Muscle of back (tissue), 11 donors: Measurements from ENCODE around the gene CTRL. TPM values are rescaled to one million over a fixed set of nuclear protein-coding genes. Genes with fewer than 3 reads are reported as not detected.
A peak's percentile ranks its signal among the peaks of the same experiment; 100 is the strongest.
"Not testable (repeated sequence)": the region's sequence is repeated elsewhere in the genome, so short reads cannot be mapped to it uniquely, and the experiment has no call there.

Experiments used
- DNase-seq, 3 donors: peaks; one replicate each; pipeline versions ENCODE4 v3.0.0 to v3.0.0-alpha.2; 2013
- polyA plus RNA-seq, 10 donors: library from polyadenylated mRNA; unstranded; fragments of 120-200 nt; gene quantifications; one replicate each; pipeline ENCODE4 v1.2.1, GENCODE V29; 2013; ENCODE audit not compliant: insufficient read length in 10 of 10

CTRL gene
- polyA plus RNA-seq, 10 donors = 1.5 to 5.4 (median 3.1) TPM

DNA sequence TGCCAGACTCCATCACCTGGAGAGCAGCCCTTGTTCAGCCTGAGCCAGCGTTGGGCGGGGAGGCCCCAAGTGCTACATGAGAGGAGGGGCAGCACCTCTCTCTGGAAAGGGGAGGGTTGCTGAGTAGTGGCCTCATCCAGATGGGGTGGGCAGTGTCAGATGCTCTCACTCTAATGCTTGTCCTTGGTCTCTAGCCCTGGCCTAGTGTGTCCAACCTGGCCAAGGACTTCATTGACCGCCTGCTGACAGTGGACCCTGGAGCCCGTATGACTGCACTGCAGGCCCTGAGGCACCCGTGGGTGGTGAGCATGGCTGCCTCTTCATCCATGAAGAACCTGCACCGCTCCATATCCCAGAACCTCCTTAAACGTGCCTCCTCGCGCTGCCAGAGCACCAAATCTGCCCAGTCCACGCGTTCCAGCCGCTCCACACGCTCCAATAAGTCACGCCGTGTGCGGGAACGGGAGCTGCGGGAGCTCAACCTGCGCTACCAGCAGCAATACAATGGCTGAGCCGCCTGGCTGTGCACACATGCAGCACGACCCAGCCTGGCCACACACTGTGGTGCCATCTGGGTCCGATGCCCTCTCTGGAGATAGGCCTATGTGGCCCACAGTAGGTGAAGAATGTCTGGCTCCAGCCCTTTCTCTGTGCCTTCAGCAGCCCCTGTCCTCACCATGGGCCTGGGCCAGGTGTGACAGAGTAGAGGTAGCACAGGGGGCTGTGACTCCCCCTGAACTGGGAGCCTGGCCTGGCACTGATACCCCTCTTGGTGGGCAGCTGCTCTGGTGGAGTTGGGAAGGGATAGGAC is 4.3 kb downstream of the CTRL start:
- DNase-seq = no peak

DNA sequence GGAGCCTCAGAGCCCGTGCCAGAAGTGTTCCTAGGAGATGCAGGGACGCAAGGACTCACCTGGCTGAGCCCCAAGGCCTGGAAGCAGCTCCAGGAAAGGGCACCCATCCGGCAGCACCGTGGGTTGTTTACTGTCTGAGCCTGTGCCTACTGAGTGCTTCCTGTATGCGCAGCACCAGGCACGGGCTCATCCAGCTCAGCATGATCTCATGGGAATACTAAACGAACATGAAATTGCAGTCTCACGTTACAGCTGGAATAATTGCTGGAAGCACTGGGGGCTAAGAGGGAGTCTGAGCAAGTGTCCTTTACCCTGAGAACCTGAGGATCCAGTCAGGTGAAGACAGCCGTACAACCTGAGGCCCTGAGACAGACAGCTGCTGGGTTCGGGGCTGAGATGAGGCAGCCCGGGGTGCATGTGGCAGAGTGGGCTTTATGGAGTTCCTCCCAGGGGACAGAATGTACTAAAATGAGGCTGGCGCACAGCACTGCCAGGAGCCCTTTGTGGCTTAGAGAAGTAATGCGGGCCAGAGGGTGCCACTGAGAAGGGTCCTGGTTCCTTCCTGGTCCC is 5.4 kb downstream of the CTRL start:
- DNase-seq = no peak

DNA sequence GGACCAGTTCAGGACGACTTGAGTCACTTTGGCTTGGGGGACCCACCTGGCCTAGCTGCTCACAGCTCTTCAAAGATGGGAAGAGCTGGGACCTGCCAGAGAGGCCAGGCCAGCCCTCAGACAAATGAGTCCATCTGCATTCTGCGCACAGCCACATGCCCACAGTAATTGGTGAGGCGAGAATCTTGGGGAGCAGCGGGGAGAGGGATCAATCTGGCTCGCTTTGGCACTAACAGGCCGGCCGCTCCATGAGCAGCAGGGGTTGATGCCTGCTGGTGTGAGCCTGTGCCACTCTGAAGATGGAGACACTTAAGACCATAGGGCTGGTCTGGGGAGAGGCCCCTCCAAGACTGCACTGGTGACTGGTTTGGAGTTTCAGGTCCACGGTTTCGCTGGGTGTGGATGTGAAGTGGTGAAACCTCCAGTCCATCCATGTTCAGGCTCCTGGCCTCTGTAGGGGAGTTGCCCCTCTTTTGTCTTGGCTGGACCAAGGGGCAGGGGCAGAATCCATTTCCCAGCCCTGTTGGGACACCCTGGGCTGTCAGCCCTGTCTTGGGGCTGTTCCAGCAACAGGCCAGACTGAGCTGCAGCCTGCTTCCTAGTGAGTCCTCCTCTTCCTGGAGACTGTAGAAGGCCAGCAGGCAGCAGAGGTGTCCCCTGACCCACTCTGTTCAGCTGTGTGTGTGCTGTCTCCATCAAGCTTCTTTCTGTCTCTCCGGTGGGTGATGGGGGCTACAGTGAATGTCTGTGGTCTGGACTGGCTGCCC is 7.3 kb downstream of the CTRL start:
- no peak for DNase-seq

DNA sequence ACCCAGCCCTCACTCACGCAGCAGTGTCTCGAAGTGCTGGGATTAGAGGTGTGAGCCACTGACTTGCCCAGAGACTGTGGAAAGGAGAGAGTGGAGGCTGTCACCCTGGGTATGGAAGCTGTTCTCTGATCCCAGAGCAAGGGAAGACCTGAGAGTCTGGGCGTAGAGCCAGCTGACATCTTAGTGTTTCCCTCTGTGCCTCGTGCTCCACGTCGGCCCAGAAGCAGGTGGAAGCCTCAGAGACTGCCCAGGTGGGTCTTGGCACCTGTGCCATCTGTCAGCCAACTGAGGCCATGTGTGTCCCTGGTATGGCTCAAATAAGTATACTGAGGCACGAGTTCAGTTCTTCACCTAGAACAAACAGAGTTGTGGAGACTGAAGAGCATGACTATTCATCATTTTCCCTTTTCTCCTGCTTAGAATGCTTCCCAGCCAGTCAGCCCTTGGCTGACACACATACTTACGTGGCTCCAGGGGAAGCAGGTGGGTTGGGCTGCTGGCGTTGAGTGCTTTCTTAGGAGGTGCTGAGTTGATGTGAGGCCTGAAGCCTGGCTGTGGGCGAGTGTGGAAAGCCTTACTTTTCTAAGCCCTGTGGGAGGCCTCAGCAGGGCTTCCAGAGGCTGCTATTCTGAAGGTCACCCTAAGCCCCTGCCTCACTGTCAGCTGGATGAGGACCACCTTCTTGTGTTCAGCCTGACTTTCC is 8.1 kb downstream of the CTRL start:
- peak in 1 of 3 donors; percentile 56 for DNase-seq

DNA sequence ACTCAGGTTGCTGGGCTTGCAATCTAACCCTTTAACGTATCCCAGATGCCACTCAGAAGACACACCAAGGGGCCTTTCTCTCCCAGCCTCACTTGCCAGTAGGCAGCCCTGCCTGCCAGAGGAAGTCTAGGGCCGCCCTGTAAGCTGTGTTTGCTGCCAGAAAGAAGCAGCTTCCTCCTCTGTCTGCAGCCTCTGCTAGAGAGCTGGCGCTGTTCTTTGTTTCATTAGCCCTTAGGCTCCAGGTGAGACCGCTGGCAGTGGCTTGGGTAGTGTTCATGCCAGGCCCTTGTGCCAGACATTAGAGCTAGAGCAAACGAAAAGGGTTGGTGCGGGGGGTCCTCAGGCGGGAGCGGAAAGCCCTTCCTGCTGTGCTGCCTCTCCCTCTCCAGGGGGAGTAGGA is 8.9 kb downstream of the CTRL start:
- no peak for DNase-seq

DNA sequence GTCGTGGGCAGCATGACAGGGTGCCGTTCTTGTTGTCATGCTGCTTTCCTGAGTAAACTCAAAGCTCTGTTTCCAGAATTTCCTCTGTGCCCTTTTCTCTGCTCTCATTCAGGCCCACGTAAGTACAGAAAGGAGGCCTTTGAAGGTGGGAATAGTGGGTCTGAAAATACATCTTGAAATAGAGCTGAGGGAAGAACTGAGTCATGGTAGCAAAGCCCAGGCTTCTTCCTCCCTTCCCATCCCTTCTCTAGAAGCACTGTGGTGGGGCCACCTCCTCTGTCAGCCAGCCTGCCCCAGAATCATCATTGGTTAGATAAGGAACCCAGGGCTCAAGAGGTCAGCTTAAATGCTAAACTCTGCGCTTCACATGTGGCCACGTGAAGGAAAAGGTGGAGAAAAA is 9.4 kb downstream of the CTRL start:
- no peak for DNase-seq

DNA sequence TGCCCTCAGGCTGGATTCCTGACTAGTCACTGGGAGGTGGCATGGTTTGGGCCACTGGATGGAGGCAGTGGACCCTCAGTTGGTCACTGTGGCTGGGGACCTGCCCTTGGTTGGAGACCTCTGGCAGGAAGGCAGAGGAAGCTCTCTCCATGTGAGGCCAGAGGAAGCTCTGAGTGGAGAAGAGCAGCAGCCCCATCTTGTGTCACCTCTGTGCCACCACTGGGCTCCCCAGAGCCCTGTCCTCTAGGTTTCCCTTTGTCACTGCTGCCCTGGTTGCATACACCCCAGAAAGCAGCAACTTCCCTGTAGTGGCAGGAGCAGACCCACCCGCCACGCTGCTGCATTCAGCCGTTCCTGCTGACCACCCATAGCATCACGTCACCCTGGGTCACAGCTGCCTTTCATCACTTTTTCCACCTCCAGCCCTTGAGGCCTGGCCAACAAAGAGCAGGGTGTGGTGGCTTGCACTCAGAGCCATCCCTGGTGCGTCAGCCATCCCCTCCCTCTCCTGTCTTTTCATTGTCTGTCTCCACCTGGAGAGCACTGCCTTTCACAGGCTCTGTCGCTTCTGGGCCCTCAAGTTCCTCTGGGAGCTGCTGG is 11.9 kb downstream of the CTRL start:
- DNase-seq = no peak

DNA sequence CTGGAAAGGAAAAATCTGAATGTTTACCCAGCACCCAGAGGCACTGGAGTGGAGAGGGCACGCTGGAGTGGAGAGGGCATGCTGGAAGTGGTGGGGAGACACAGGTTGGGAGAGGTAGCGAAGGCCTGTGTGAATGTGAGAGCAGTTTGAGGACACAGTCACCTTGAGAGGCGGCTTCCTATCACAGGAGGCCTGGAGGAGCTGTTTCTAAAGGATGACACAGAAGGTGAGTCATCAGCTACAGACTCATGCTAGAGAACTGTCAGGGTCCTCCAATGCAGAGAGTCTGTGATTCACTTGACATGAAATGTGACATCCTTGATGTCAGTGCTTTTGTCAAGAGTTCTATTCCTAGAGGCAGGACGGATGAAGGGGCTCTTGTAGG is 13.8 kb downstream of the CTRL start:
- no peak for DNase-seq

DNA sequence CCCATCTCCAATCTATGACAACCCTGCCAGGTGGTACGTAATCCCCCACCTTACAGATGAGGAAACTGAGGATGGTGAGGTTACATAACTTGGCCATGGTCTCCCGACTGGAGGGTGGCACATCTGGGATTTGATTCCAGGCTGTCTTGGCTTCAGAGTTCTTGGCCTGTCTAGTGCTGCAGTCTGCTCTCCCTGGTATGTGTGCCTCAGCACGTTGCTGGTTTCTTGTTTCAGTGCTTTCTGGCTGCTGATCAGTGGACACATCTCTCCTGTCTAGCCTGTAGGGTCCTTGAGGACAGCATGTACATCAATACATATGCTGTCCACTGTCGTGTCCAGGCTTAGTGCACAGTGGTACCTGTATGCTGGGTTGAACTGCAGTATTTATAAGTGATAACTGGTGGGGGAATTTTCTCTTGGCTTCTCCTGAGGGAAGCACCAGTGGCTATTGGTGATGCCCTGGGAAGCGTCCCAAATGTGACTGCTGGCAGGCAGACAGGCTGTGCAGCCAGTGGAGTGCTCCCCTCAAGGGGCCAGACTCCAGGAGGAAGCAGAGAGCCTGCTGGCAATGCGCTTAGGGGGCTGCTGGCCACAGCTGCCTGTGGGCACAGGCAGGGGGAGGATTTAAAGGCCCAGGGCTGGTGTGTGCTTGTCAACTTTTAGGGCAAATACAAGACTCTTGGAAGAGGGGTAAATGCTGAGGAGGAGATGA is 14.4 kb downstream of the CTRL start:
- DNase-seq = peak in 2 of 3 donors; percentile 48 to 69

DNA sequence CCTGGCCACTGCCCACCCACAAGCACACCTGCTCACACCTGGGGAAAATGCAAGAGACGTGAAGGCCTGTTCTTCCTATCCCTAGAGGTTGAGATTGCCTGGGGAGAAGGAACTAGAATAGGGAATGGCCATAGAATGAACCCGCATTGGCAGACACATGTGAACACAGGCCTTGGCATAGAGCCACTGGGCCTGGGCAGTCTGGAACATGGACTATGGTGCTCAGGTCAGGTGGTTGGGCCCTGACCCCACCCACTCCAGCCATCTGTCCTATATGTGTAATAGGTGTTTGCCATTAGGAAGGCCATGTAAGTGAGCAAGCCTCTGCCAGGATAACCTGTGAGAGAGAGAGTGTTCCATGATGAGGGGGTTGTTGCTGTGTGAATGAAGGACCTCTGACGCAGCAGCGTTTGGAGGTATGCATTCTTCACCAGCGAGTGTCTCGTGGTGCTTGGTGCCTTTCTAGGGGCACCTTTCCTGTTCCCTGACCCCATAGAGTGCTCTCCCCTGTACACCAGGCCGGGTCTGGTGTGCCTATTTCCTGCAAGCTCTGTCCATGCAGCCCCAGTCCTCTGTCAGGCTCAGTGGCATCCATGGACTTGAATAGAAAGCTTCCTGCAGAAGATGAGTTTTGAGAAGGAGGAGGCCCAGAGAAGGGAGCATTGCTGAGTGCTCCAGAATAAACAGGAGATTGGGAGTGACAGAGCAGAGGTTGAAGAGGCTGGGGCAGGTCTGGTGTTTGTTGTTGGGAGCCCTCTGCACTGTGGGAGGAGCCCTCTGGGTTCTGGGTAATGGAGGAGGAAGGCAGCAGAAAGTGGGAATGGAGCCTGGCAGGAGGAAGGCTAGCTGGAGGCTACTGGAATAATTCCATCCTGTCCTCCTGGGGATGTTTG is 15.6 kb downstream of the CTRL start:
- no peak for DNase-seq

DNA sequence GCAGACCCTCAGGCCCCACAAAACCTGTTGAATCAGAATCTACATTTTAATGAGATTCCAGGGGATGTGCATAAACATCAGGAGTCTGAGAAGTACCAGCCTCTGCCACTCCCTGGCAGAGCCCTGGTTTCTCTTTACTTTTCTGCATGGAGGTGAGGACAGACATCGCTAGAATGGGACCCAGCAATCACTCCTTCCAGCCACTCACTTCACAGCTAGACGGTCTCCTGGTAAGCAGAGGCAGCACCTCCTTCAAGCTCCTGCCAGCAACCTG is 16.2 kb downstream of the CTRL start:
- not testable (repeated sequence) for DNase-seq

DNA sequence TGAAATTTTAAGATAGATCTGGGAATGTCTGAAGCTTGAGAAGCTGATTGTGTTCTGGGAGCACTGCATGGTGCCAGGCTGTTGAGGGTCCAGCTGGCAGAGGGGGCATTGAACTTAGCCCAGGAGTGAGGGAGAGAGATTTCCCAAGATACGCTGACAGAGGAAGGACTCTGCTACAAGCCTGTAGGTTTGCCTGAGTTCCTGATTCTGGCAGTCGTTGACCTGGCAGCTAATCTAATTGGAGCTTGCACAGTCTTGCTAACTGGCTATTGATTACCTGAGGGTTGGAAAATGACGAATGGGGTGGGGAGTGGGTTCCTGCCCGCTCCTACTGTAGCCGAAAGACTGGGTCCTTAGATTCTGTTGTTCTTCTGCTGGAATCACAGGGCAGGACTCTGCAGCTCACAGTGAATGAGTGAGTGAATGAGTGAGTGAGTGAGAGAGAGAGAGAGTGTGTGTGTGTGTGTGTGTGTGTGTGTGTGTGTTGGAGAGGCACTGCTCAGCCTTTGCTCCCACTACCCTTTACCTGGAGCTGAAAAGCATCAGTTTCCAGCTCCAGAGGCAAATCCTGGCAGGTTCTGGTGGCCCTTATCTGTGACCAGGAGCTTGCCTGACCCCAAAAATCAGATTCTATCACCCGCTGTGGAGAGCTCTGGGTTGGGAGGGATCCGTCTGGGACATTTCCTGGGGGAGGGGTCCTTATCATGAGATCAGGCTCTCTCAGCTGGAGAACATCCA is 16.7 kb downstream of the CTRL start:
- no peak for DNase-seq

DNA sequence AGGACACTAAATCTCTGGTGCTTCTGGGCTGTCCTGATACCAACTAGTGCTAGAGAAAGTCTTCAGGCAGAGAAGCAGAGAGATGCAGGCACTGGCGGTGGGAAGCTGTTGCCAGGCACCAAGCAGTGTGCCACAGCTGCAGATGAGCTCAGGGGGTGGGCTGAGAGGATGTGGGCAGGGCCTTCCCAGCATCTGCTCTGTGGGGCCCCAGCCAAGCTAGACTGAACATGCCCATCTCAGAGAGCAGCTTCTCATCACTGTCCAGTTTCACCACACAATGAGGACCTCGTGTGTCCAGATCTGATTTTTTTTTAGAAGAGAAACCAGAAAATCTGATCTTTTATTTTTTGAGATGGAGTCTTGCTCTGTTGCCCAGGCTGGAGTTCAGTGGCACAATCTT is 21.5 kb downstream of the CTRL start:
- DNase-seq = peak in 2 of 3 donors; percentile 46 to 65

DNA sequence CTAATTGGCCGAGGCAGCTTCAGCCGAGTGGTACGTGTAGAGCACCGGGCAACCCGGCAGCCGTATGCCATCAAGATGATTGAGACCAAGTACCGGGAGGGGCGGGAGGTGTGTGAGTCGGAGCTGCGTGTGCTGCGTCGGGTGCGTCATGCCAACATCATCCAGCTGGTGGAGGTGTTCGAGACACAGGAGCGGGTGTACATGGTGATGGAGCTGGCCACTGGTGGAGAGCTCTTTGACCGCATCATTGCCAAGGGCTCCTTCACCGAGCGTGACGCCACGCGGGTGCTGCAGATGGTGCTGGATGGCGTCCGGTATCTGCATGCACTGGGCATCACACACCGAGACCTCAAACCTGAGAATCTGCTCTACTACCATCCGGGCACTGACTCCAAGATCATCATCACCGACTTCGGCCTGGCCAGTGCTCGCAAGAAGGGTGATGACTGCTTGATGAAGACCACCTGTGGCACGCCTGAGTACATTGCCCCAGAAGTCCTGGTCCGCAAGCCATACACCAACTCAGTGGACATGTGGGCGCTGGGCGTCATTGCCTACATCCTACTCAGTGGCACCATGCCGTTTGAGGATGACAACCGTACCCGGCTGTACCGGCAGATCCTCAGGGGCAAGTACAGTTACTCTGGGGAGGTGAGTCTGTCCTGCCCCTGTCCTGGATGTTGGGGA is 22.5 kb downstream of the CTRL start:
- DNase-seq = no peak

DNA sequence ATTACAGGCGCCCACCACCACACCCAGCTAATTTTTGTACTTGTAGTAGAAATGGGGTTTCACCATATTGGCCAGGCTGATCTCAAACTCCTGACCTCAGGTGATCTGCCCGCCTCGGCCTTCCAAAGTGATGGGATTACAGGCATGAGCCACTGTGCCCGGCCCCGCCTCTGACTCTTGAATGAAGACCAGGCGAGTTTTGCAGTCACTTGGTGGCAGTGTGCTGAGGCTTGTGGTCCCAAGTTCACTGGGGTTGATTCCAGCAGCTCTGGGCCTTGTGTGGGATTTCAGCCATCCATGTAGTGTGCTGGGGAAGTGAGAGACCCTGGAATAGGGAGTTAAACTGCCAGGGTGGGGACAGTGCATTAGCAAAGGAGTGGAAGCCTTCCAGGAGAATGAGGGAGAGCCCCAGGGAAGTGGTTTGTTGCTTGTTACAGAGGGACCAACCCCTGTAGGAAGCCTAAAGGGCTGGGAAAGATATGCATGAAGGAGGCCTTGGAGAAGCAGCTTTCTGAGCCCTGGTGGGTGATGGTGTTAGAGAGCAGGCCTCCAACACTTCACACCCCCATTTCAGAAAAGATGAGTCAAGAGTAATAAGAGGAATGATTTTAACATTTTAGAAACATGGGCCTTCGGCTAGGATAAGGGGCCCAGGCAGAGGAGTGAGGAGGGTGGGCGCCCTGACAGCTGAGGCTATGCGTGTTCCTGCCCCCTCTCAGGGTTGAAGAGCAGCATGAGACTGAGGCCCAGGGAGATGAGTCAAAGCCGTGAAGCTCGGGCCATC is 24.1 kb downstream of the CTRL start:
- no peak for DNase-seq

DNA sequence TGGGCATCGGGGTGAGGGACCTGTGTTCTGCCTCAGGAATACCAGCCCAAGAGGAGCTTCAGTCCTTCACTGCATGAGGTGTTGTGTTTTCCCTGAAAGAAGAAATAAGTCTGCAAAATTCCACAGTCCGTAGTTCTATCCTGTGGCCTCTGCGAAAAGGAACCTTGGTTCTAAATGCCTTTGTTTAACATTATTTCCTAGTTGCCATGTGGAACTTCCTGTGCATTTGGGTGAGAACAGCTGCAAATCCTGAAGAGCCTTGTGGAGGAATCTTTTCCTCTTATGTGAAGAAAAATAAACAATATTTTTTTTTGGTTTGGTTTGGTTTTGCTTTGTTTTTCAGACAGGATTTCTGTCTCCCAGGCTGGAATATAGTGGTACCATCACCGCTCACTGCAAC is 28.8 kb downstream of the CTRL start:
- no peak for DNase-seq

DNA sequence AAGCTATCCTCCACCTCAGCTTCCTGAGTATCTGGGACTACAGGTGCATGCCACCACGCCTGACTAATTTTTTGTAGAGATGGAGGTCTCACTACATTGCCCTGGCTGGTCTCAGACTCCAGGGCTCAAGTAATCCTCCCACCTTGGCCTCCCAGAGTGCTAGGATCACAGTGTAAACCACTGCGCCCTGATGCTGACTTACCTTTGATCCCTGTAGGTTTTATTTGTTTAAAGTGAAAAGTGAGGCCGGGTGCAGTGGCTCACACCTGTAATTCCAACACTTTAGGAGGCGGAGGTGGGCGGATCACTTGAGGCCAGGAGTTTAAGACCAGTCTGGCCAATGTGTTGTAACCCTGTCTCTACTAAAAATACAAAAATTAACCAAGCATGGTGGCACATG is 29.9 kb downstream of the CTRL start:
- DNase-seq = no peak

DNA sequence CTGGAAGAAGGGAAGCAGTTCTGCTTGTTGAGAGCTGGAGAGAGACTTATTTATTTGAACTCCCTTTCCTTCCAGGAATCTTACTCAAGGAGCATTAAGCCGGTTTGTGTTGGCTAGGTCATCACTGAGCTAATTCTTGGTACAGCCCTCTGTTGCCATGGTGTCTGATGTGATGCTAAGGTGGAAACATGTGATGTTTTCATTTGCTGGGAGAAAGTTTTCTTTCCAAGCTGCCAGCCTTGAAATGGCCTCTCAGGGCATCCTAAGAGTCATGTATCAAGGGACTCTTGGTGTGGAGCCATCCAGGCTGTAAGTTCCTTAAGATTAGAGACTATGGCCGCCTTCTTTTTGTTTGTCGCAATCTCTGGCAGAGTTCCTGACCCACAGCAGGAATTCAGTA is 34.4 kb downstream of the CTRL start:
- DNase-seq = no peak
